Mesenchymal stem cell (in vitro differentiated cells and primary cell): ENCODE data around the gene SHISA3.

Source experiments
- DNase-seq: peaks from one replicate; pipeline ENCODE4 v3.0.0-alpha.2; 2013
- H2AFZ ChIP-seq: one replicate; pipeline ENCODE4 v1.6.1; 2013; ENCODE audit warnings: low read depth, mild to moderate bottlenecking, control low read depth, inconsistent platforms, low read length, moderate library complexity
- H2AK5ac ChIP-seq: 2 replicates; pipeline ENCODE4 v1.6.1; 2013; ENCODE audit warnings: low read length, moderate library complexity, mild to moderate bottlenecking, inconsistent platforms; ENCODE audit not compliant: severe bottlenecking
- H2BK120ac ChIP-seq: one replicate; pipeline ENCODE4 v1.6.1; 2013; ENCODE audit warnings: low read depth, mild to moderate bottlenecking, inconsistent platforms, low read length, moderate library complexity
- H2BK12ac ChIP-seq, 2 experiments: one replicate each; pipeline ENCODE4 v1.6.1; 2013; ENCODE audit warnings: inconsistent platforms in 2 of 2, low read length in 2 of 2, mild to moderate bottlenecking in 2 of 2, moderate library complexity in 2 of 2, control low read depth in 1 of 2
- H2BK15ac ChIP-seq: one replicate; pipeline ENCODE4 v1.6.1; 2013; ENCODE audit warnings: mild to moderate bottlenecking, low read depth, inconsistent platforms; ENCODE audit not compliant: poor library complexity, severe bottlenecking
- H2BK5ac ChIP-seq: 2 replicates; pipeline ENCODE4 v1.6.1; 2013; ENCODE audit warnings: low read depth, mild to moderate bottlenecking, low read length, control low read depth, inconsistent platforms; ENCODE audit not compliant: poor library complexity, severe bottlenecking
- H3K14ac ChIP-seq, 2 experiments: one replicate each; pipeline ENCODE4 v1.6.1; 2013; ENCODE audit warnings: inconsistent platforms in 2 of 2, low read length in 2 of 2, control low read depth in 1 of 2, mild to moderate bottlenecking in 1 of 2, moderate library complexity in 1 of 2
- H3K18ac ChIP-seq, 2 experiments: one replicate each; pipeline ENCODE4 v1.6.1; 2013; ENCODE audit warnings: inconsistent platforms in 2 of 2, low read length in 2 of 2, control low read depth in 1 of 2, low read depth in 1 of 2, mild to moderate bottlenecking in 1 of 2
- H3K23ac ChIP-seq, 2 experiments: one replicate each; pipeline ENCODE4 v1.6.1; 2013; ENCODE audit warnings: inconsistent platforms in 2 of 2, low read length in 2 of 2, mild to moderate bottlenecking in 2 of 2, moderate library complexity in 2 of 2, control low read depth in 1 of 2
- H3K27ac ChIP-seq: 2 replicates; pipeline ENCODE4 v1.5.1; 2013; ENCODE audit warnings: mild to moderate bottlenecking, moderate library complexity, low read length, control low read depth, inconsistent platforms; ENCODE audit not compliant: poor library complexity, severe bottlenecking
- H3K27me3 ChIP-seq, 2 experiments: 2 replicates each; pipeline versions ENCODE4 v1.6.1 to v1.7.0; 2013; ENCODE audit warnings: low read length in 2 of 2, mild to moderate bottlenecking in 2 of 2, moderate library complexity in 2 of 2, control low read depth in 1 of 2, inconsistent platforms in 1 of 2; ENCODE audit not compliant: control insufficient read depth in 1 of 2, insufficient read depth in 1 of 2
- H3K36me3 ChIP-seq, 2 experiments: 2 replicates each; pipeline versions ENCODE4 v1.6.1 to v1.7.0; 2013; ENCODE audit warnings: low read length in 2 of 2, control low read depth in 1 of 2, inconsistent platforms in 1 of 2, low read depth in 1 of 2, mild to moderate bottlenecking in 1 of 2; ENCODE audit not compliant: insufficient read depth in 2 of 2, control insufficient read depth in 1 of 2
- H3K4ac ChIP-seq, 2 experiments: one replicate each; pipeline ENCODE4 v1.6.1; 2013; ENCODE audit warnings: inconsistent platforms in 2 of 2, low read length in 2 of 2, mild to moderate bottlenecking in 2 of 2, moderate library complexity in 2 of 2, control low read depth in 1 of 2, low read depth in 1 of 2
- H3K4me1 ChIP-seq: 2 replicates; pipeline ENCODE4 v1.6.1; 2013; ENCODE audit warnings: low read depth, low read length, control low read depth; ENCODE audit not compliant: control insufficient read depth, insufficient read depth
- H3K4me2 ChIP-seq: 2 replicates; pipeline ENCODE4 v1.6.1; 2013; ENCODE audit warnings: low read length, mild to moderate bottlenecking, inconsistent platforms; ENCODE audit not compliant: poor library complexity, severe bottlenecking
- H3K4me3 ChIP-seq, 2 experiments: 2 replicates each; pipeline versions ENCODE4 v1.5.1 to v1.7.0; 2013; ENCODE audit warnings: low read length in 2 of 2, mild to moderate bottlenecking in 2 of 2, control low read depth in 1 of 2, low read depth in 1 of 2; ENCODE audit not compliant: insufficient read depth in 1 of 2
- H3K79me1 ChIP-seq: replicated peaks from 2 replicates; pipeline ENCODE4 v1.6.1; 2013; ENCODE audit warnings: mild to moderate bottlenecking, control low read depth, low read length, inconsistent platforms; ENCODE audit not compliant: poor library complexity, severe bottlenecking
- H3K9ac ChIP-seq: 2 replicates; pipeline ENCODE4 v1.7.0; 2013; ENCODE audit warnings: mild to moderate bottlenecking, low read length, moderate library complexity
- H3K9me3 ChIP-seq: 2 replicates; pipeline ENCODE4 v1.7.0; 2013; ENCODE audit warnings: mild to moderate bottlenecking, low read length; ENCODE audit not compliant: control insufficient read depth
- H4K8ac ChIP-seq: one replicate; pipeline ENCODE4 v1.6.1; 2013; ENCODE audit warnings: inconsistent platforms, mild to moderate bottlenecking, low read length, moderate library complexity
- H4K91ac ChIP-seq: one replicate; pipeline ENCODE4 v1.6.1; 2013; ENCODE audit warnings: mild to moderate bottlenecking, low read length, inconsistent platforms
- WGBS: methylation state at CpG from one replicate; pipeline ENCODE4 v1.1.7; 2013; ENCODE audit warnings: mixed read lengths; 5-methylcytosine and 5-hydroxymethylcytosine counted together

The SHISA3 gene

GRCh38 chr4:42361456-42361855 is 35.8 kb upstream of the SHISA3 start:
- Histone ChIP-seq H3K9me3 (no peaks in the 10 kb centered on the region), H3K27me3 (no peaks in the 10 kb centered on the region), H2AK5ac (no peak overlapping the region), H3K14ac (no peak overlapping the region), H4K91ac (no peak overlapping the region), H3K4me2 (no peak overlapping the region), H3K18ac (no peak overlapping the region), H3K27ac (no peak overlapping the region), H3K36me3 (no peaks in the 10 kb centered on the region), H3K4me3 (no peak overlapping the region), H3K4ac (no peak overlapping the region), H4K8ac (no peak overlapping the region), H3K4me1 (peaks cover 2% of the 10 kb centered on the region), H3K23ac (no peak overlapping the region), H3K79me1 (no peaks in the 10 kb centered on the region), H2BK120ac (no peak overlapping the region), H2BK15ac (no peak overlapping the region), H2BK12ac (no peak overlapping the region), H2BK5ac (no peak overlapping the region), H2AFZ (no peak overlapping the region), H3K9ac (no peak overlapping the region)
- DNase-seq: no peak
- 93% methylated on average over 8 of the region's 8 CpGs for whole genome bisulfite sequencing

GRCh38 chr4:42362591-42362990 is 34.7 kb upstream of the SHISA3 start:
- Histone ChIP-seq H3K23ac (no peak overlapping the region), H3K4me2 (no peak overlapping the region), H3K36me3 (no peaks in the 10 kb centered on the region), H4K91ac (no peak overlapping the region), H2BK5ac (no peak overlapping the region), H4K8ac (no peak overlapping the region), H3K18ac (no peak overlapping the region), H3K4ac (no peak overlapping the region), H2BK15ac (no peak overlapping the region), H3K14ac (no peak overlapping the region), H2AFZ (no peak overlapping the region), H2BK12ac (no peak overlapping the region), H3K9ac (no peak overlapping the region), H3K9me3 (no peaks in the 10 kb centered on the region), H2AK5ac (no peak overlapping the region), H3K4me1 (peaks cover 2% of the 10 kb centered on the region), H3K27ac (no peak overlapping the region), H3K4me3 (no peak overlapping the region), H3K79me1 (no peaks in the 10 kb centered on the region), H3K27me3 (no peaks in the 10 kb centered on the region), H2BK120ac (no peak overlapping the region)
- no CpG with 5 or more reads among the region's 3 CpGs for WGBS
- DNase-seq: no peak

GRCh38 chr4:42363614-42364013 is 33.7 kb upstream of the SHISA3 start:
- no peak overlapping the region for H3K14ac ChIP-seq
- H3K4me2 ChIP-seq: no peak overlapping the region
- H3K23ac ChIP-seq: no peak overlapping the region
- H2BK120ac ChIP-seq: no peak overlapping the region
- no peaks in the 10 kb centered on the region for H3K79me1 ChIP-seq
- no peaks in the 10 kb centered on the region for H3K36me3 ChIP-seq
- no peaks in the 10 kb centered on the region for H3K27me3 ChIP-seq
- H4K91ac ChIP-seq: no peak overlapping the region
- no peaks in the 10 kb centered on the region for H3K9me3 ChIP-seq
- H2AK5ac ChIP-seq: no peak overlapping the region
- no peak overlapping the region for H2BK12ac ChIP-seq
- H4K8ac ChIP-seq: no peak overlapping the region
- no peak overlapping the region for H3K27ac ChIP-seq
- no peak overlapping the region for H3K4ac ChIP-seq
- no peak overlapping the region for H3K4me3 ChIP-seq
- 83% methylated on average over 1 of the region's 3 CpGs for WGBS
- H2AFZ ChIP-seq: no peak overlapping the region
- no peak overlapping the region for H2BK5ac ChIP-seq
- H3K4me1 ChIP-seq: peaks cover 2% of the 10 kb centered on the region
- no peak overlapping the region for H2BK15ac ChIP-seq
- no peak for DNase-seq
- H3K18ac ChIP-seq: no peak overlapping the region
- H3K9ac ChIP-seq: no peak overlapping the region

DNA sequence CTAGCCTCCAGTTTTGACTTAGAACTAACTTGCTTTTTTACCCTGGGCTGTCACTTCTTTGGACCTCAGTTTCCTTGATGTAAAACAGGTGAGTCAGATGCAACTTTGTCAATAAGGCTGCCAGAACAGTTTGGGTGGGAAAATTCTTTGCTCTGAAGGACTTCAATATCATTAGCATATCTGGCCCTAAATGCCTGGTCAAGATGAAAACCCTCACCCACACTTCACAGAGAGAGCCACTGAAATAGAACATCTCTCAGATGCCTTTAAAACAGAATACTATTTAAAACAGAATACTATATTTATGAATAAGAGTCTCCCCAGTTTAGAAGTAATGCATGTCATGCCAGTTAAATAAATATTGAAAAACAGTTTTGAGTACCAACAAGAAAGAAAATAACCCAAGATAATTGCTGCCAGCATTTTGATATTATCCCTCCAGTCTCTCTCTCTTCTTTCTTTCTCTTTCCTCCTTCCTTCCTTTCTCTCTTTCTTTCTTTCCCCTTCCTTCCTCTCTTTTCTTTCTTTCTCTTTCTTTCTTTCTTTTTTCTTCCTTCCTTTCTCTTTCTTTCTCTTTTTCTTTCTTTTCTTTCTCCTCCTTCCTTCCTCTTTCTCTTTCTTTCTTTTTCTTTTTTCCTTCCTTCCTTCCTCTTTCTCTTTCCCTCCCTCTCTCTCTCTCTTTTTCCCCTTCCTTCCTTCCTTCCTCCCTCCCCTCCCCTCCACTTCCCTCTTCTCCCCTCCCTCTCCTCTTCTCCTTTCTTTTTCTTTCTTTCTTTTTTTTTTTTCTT is 32.8 kb upstream of the SHISA3 start:
- H3K4me3 ChIP-seq: no peak overlapping the region

More for the DNA sequence above, 32.8 kb upstream of the SHISA3 start:
- no peak overlapping the region for H3K14ac ChIP-seq
- H2BK15ac ChIP-seq: no peak overlapping the region
- no peak overlapping the region for H2AFZ ChIP-seq
- no peak overlapping the region for H3K27ac ChIP-seq
- H3K27me3 ChIP-seq: no peaks in the 10 kb centered on the region
- no peaks in the 10 kb centered on the region for H3K9me3 ChIP-seq
- no peak overlapping the region for H3K23ac ChIP-seq
- H3K9ac ChIP-seq: no peak overlapping the region
- peaks cover 2% of the 10 kb centered on the region for H3K4me1 ChIP-seq
- no peak overlapping the region for H3K4me2 ChIP-seq
- H3K79me1 ChIP-seq: no peaks in the 10 kb centered on the region
- no peak overlapping the region for H2AK5ac ChIP-seq
- H2BK5ac ChIP-seq: no peak overlapping the region
- H3K36me3 ChIP-seq: peaks cover 0 to under 1% of the 10 kb centered on the region in 2 experiments
- no peak overlapping the region for H2BK12ac ChIP-seq
- no peak overlapping the region for H3K4ac ChIP-seq
- DNase-seq: no peak
- H3K18ac ChIP-seq: no peak overlapping the region
- no peak overlapping the region for H4K8ac ChIP-seq
- H2BK120ac ChIP-seq: no peak overlapping the region
- no peak overlapping the region for H4K91ac ChIP-seq
